Activated CD4-positive, alpha-beta T cell treated with anti-CD3 and anti-CD28 coated beads for 4 hours (primary cell): Measurements from ENCODE around the gene CKS1B.

Source experiments
- DNase-seq, 2 donors: peaks; one replicate each; pipeline ENCODE4 v3.0.0-alpha.2; 2020

The CKS1B gene

DNA sequence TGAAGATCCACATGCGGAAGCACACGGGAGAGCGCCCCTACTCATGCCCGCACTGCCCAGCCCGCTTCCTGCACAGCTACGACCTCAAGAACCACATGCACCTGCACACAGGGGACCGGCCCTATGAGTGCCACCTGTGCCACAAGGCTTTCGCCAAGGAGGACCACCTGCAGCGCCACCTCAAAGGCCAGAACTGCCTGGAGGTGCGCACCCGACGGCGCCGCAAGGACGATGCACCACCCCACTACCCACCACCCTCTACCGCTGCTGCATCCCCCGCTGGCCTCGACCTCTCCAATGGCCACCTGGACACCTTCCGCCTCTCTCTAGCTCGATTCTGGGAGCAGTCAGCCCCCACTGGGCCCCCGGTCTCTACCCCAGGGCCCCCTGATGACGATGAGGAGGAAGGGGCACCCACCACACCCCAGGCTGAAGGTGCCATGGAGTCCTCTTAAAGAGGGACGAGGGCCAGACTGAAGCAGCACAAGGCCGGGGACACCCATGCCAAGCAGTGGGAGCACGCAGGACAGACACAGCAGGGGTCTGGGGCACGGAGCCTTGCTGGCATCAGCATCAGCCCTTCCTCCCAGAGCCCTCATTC lies 41.9 kb downstream of the CKS1B start:
- DNase-seq, result no peak

DNA sequence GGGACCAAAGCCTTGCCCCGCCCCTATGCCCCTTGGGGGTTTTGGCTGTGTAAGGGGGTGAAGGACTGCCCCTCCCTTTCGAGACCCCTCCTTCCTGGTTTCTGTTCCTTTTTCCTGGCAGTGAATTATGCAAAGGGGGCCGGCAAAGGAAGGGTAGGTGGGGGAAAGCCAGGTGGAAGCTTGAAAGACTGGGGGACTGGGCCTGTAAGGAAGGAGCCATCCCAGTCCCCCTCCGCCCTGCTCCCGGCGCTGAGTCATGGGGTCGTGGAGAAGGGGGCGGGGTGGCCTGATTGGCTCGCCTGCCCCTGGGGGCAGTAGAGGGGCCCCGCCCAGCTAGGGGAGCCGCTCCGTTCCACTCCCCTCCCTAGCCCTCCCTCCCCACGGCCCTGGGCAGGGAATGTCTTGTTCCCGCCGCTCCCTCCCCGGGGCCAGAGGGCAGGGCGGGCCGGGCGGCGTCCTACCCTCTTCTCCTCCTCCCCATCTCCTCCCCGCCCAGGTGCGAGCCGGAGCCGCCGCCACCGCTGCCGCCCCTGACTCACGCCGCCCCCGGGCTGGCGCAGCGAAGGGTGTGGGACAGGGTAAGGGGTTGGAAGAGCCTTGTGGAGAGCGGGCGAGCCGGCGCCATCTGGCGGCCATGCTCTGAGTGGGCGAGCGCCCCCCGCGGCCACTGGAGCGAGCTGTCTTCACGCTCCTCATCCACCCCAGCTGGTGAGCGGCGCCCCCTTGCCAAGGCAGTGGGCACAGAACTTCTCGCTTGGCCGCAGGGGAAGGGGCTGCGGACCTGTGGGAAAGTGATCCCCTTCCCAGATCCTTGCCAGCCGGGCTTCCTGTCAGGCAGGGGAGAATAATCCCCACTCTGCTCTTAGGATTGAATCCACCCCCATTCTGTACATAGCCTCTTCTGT lies 42.8 kb downstream of the CKS1B start:
- DNase-seq, result peak; percentile 93

DNA sequence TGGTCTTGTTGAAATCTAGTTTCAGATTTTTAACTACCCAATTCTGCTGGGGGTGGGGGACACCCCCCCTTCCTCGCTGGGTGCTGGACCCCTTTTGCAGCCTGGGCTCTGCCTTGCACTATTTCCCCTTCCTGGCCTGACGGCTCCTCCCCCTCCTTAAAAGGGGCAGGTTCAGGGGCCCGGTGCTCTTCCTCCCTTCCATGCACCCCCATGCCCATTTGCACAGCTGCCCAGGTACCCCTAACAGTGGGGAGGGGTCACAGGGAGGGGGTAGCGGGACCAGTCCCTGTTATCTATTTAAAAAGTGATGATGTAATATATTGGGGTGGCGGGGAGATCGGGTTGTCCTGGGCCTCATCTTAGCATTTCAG lies 43.5 kb downstream of the CKS1B start:
- no peak for DNase-seq

DNA sequence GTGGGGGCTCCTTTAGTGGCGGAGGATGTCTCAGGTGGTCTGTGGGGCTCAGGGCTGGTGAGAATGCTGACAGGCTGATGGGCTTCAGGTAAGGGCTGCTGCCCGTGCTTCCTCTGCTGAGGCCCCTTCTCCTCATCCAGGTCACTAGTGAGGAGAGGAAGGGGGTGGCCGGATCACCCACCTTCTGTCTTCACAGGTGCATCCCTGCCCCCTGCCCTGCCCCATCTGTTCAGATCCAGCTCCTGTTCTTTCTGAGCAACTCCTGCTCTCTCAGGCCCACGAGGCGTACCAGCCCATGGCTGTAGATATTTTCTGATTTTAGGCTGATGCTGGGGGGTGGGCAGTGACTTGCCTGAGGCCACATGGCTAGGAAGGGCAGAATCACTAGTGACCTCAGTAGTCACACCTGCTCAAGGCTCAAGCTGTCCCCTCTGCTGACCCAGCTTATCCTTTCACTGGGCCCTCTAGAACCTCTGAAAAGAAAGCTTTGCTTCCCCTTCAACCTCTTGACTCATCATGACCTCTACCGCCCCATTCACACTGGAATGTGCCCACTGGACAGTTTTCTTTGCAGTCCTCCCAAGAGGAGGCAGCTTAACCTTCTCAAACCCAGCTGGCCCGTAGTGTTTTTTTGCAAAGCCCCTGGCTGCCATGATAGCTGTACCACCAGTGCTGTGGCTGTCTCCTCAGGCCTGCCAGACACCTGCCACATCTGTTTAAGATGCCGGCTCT lies 44.3 kb downstream of the CKS1B start:
- no peak for DNase-seq

DNA sequence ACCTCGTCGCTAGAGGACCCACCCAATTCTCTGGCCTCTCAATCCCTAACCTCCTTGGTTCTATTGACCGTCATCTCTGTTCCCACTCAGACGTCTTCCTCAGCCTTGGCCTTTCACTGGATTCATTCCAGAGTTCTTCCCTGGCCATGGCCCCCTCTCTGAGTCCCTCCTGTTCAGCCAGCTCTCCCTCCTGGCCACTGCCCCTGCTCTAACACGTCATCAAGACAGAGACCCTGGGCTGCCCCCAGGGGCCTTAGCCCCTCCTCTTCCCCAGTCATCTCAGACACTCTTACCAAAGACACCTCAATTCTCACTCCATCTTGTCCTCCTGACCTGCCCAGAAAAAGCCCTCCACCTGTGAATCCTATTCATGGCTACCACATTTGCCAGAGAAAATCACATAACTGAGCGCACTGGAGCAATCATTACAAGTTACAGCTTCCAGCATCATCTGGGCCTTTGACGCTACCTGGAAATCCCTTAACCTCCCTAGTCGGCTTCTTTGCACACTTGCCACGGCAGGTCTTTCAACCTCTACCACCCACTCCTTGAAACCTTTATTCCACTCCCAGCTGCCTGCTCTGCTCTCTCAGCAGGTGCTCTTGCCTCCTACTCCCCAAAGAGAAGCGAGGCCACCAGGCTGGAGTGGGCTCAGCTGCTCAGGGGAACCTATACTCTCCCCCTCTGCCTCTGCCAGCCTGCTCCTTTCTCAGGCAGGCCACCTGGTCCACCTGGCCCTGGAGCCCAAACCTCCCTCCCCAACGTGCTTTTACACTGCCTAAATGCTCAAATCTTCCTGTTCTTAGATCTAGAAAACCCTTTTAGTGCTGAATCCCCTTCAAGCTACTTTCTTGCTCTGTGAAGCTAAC lies 45.1 kb downstream of the CKS1B start:
- DNase-seq, result no peak

DNA sequence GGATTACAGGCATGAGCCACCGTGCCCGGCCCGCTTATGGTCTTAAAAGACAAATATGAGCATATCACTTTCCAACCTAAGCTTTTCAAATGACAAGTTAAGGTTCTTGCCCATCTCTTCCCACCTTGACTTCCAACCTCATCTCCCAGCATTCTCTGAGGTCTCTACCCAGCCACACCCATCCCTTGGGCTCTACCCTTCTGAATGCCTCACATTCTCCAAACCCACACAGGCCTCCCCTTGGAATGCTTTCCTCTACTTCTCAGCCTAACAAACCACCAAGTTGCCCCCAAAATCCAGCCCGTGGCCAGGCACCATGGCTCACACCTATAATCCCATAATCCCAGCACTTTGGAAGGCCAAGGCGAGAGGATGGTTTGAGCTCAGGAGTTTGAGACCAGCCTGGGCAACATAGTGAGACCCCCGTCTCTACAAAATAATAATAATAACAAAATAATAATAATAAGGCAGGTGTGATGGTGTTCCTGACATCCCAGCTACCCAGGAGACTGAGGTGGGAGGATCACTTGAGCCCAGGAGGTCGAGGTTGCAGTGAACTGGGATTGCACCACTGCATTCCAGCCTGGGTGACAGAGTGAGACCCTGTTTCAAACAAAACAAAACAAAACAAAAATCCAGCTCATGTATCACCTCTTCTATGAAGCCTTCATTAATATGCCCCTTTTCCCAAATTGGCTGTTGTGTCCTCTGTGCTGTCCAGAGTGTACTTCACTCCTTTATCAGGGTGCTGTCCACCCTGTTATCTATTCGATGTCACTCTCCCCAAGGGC lies 47.9 kb downstream of the CKS1B start:
- no peak for DNase-seq

DNA sequence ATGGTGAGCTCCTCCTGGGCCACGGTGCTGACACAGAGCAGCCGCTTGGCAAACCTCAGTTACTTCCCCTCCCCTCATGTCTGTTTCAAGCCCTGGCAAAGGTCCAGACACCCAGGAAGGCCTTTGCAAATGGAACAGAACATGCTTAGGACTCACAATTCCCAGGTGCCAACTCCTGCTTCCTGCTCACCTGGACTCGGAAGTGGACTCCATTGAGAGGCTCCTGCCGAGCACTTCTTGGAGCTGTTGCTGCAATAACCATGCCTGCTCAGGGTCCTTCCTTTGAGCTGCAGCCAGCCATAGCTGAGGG lies 48.4 kb downstream of the CKS1B start:
- DNase-seq, result no peak

DNA sequence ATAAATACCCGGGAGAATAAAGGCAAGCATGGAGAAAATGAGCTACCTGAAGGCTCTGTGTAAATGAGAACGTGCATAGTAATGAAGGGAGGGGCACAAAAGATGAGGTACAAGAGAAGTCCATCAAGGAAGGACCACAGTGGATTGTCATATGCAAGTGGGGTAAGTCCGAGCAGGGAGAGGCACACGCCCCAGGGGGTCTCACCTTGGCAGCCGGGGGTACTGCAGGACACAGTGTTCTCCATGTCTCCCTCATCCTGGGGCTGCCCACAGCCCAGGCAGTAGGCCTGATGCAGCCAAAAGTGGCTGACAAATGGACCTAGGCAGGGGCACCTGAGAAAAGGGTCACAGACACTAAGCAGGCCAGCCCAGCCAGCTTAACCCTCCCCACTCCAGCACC lies 49.1 kb downstream of the CKS1B start:
- no peak for DNase-seq

DNA sequence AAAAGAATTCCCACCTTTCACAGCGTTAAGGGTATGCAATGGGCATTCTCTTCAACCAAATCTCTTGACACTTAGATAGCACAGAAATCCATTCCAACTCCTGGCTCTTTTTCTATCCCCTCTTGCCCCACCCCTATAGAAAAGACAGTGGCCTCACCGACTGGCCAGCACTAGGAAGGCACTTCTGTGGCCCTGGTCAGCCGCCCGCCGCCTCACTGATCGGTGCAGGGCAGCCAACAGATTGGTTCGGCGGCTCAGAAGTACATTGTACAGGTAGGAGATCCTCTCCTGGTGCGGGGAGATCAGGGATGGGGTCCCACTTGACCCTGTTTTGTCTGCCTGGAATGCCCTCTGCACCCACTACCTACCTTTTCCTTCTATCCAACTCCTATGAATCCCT lies 49.8 kb downstream of the CKS1B start:
- no peak for DNase-seq

DNA sequence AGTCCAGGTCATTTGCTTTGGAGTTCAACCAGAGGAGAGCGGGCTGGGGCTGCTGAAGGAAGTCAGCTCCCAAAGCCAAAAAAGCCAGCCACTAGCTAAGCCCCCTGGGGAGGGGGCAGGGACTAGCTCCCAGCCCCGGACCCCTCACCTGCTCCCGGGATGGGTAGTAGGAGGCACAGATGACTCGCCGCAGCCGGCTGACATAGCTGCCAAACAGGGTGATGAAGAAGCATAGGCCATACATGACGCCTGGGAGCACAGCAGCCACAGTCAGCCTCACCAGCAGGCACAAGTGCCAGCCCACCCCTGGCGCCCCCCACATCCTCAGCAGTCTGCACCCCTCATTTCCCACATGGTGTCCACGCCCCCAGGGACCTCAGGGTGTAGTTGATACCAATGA lies 51.7 kb downstream of the CKS1B start:
- no peak for DNase-seq

DNA sequence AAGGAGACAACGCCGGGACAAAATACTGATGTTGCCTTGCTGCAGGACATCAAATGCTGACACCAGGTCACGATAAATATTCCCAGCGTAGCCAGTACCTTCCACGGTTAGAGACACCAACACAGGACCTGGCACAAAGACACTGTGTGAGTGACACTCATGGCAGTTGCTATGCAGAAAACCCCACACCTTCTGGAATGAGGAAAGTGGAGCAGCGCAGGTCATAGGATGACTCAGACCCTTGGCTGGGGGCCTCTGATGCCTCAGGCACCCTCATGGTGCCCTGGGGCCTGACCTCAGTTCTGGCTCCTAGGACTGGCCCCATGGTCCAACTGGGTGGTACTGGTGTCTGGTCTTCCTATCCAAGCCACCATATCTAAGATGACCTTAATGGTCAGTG lies 52.1 kb downstream of the CKS1B start:
- no peak for DNase-seq
